Activated CD8-positive, alpha-beta T cell treated with anti-CD3 and anti-CD28 coated beads, Interleukin-2, amount 10 ng/mL, durations not matched to agents 7 days and 5 days (primary cell): Measurements from ENCODE around the gene PDIK1L. TPM values are rescaled to one million over a fixed set of nuclear protein-coding genes. Genes with fewer than 3 reads are reported as not detected.

ENCODE experiments used
- ATAC-seq: fragments of 150-1000 bp; cut with Tn5 transposase; one replicate; pipeline ENCODE4 v1.10.0; 2021; ENCODE audit warnings: moderate library complexity
- CTCF ChIA-PET: fragments of 350-600 bp; sonication (Branson Sonifier 250); formaldehyde crosslinking; loops from one replicate; lab custom pipeline; 2021; ENCODE audit warnings: antibody characterized with exemption; lab: Charles Lee
- POLR2A ChIA-PET: fragments of 350-600 bp; sonication (Branson Sonifier 250); formaldehyde crosslinking; loops from one replicate; lab custom pipeline; 2021; ENCODE audit warnings: antibody characterized with exemption; lab: Charles Lee
- DNase-seq: peaks from one replicate; pipeline ENCODE4 v3.0.0-alpha.2; 2020
- H3K27ac Mint-ChIP-seq: one replicate; pipeline ENCODE4 v1.8.0; 2021; ENCODE audit warnings: mild to moderate bottlenecking, mixed read lengths
- H3K27me3 Mint-ChIP-seq: one replicate; pipeline ENCODE4 v1.8.0; 2021; ENCODE audit warnings: low read depth, mixed read lengths
- H3K36me3 Mint-ChIP-seq: one replicate; pipeline ENCODE4 v1.8.0; 2021; ENCODE audit warnings: low read depth, mixed read lengths
- H3K4me1 Mint-ChIP-seq: one replicate; pipeline ENCODE4 v1.8.0; 2021; ENCODE audit warnings: low read depth, mixed read lengths
- H3K4me3 Mint-ChIP-seq: one replicate; pipeline ENCODE4 v1.8.0; 2021; ENCODE audit warnings: mild to moderate bottlenecking, mixed read lengths
- H3K9me3 Mint-ChIP-seq: one replicate; pipeline ENCODE4 v1.8.0; 2022; ENCODE audit warnings: mixed read lengths; ENCODE audit not compliant: insufficient read depth
- total RNA-seq, 2 experiments: library from RNA; stranded (reverse); gene quantifications; one replicate each; pipeline ENCODE4 v1.2.3, GENCODE V29; 2021

PDIK1L gene
- total RNA-seq, 2 experiments from 2014 or later, result 21.3 to 25.4 TPM

GRCh38 chr1:26156285-26157038 lies 44.8 kb downstream of the PDIK1L start:
- H3K9me3 Mint-ChIP-seq, result no peaks in the 10 kb centered on the region
- ATAC-seq (no peak), DNase-seq (no peak)
- peaks cover 33% of the 10 kb centered on the region for H3K27me3 Mint-ChIP-seq
- CTCF ChIA-PET, result interaction anchor here (0.7 to 5.7 kb wide), 8 partner anchors 11 to 261 kb away, joined by 3 to 43 read pairs (median 5); partner anchors contain the start of genes C1orf232 and ZNF593
- POLR2A ChIA-PET, result interaction anchor here (0.8 kb wide), 1 partner anchor 14 kb away, joined by 3 read pairs; no protein-coding TSS in a partner anchor
- H3K4me1 Mint-ChIP-seq, result peaks cover 7% of the 10 kb centered on the region
- no peak overlapping the region for H3K27ac Mint-ChIP-seq
- H3K36me3 Mint-ChIP-seq, result no peaks in the 10 kb centered on the region
- H3K4me3 Mint-ChIP-seq, result no peak overlapping the region

GRCh38 chr1:26158271-26158907 lies 46.8 kb downstream of the PDIK1L start:
- Mint-ChIP-seq H3K27me3 (peaks cover 35% of the 10 kb centered on the region), H3K27ac (no peak overlapping the region), H3K4me1 (peaks cover 11% of the 10 kb centered on the region), H3K36me3 (no peaks in the 10 kb centered on the region), H3K9me3 (no peaks in the 10 kb centered on the region), H3K4me3 (no peak overlapping the region)
- CTCF ChIA-PET, result interaction anchor here (1.5 to 5.7 kb wide), 4 partner anchors 11 to 124 kb away, joined by 3 to 43 read pairs (median 17); partner anchors contain the start of genes C1orf232, CEP85 and ZNF593
- POLR2A ChIA-PET, result interaction anchor here (0.6 to 1.2 kb wide), 2 partner anchors 11 to 717 kb away, joined by 3 read pairs; partner anchors contain the start of gene ZNF593
- ATAC-seq, result no peak
- no peak for DNase-seq

- ATAC-seq (no peak), DNase-seq (no peak)
- ChIA-PET POLR2A (no interaction called here), CTCF (interaction anchor here (2.0 to 5.7 kb wide), 2 partner anchors 10 to 75 kb away, joined by 6 to 28 read pairs; partner anchors contain the start of genes C1orf232, CEP85 and ZNF593)
- no peaks in the 10 kb centered on the region for H3K9me3 Mint-ChIP-seq
- H3K27me3 Mint-ChIP-seq, result peaks cover 36% of the 10 kb centered on the region
- H3K4me3 Mint-ChIP-seq, result no peak within 1 kb of the TSS
- H3K27ac Mint-ChIP-seq, result no peak within 1 kb of the TSS
- H3K36me3 Mint-ChIP-seq, result no peaks in the 10 kb centered on the region
- peaks cover 14% of the 10 kb centered on the region for H3K4me1 Mint-ChIP-seq
These were observed 47.5 kb downstream of the PDIK1L start, which contains the start of gene FAM110D for GRCh38 chr1:26158908-26159742. Gene FAM110D, plus strand, starts transcription at chr1:26159079. Its CDS starts 2,213 bp downstream, at chr1:26161292.

GRCh38 chr1:26159743-26160039 lies 48.1 kb downstream of the PDIK1L start:
- ChIA-PET POLR2A (no interaction called here), CTCF (interaction anchor here (5.7 kb wide), 1 partner anchor 10 kb away, joined by 28 read pairs; the partner anchor contains the start of genes C1orf232 and ZNF593)
- H3K4me3 Mint-ChIP-seq, result no peak overlapping the region
- H3K9me3 Mint-ChIP-seq, result no peaks in the 10 kb centered on the region
- ATAC-seq (no peak), DNase-seq (no peak)
- H3K36me3 Mint-ChIP-seq, result no peaks in the 10 kb centered on the region
- H3K27me3 Mint-ChIP-seq, result peaks cover 36% of the 10 kb centered on the region
- no peak overlapping the region for H3K27ac Mint-ChIP-seq
- peaks cover 17% of the 10 kb centered on the region for H3K4me1 Mint-ChIP-seq

GRCh38 chr1:26160527-26161414 lies 49.1 kb downstream of the PDIK1L start:
- DNase-seq, result no peak
- Mint-ChIP-seq H3K27me3 (peaks cover 33% of the 10 kb centered on the region), H3K9me3 (no peaks in the 10 kb centered on the region), H3K27ac (no peak overlapping the region), H3K4me3 (no peak overlapping the region), H3K4me1 (peaks cover 19% of the 10 kb centered on the region), H3K36me3 (no peaks in the 10 kb centered on the region)
- ATAC-seq, result no peak
- ChIA-PET POLR2A (no interaction called here), CTCF (interaction anchor here (0.9 to 1.8 kb wide), 4 partner anchors 9 to 37 kb away, joined by 3 to 5 read pairs (median 4); partner anchors contain the start of gene ZNF593)

- Mint-ChIP-seq H3K9me3 (no peaks in the 10 kb centered on the region), H3K27ac (no peak overlapping the region), H3K4me1 (peaks cover 20% of the 10 kb centered on the region), H3K36me3 (no peaks in the 10 kb centered on the region), H3K4me3 (peak overlapping the region; percentile 53), H3K27me3 (peaks cover 33% of the 10 kb centered on the region)
- ChIA-PET CTCF (interaction anchor here (0.9 to 1.8 kb wide), 6 partner anchors 8 to 59 kb away, joined by 3 to 5 read pairs (median 4); partner anchors contain the start of gene ZNF593), POLR2A (no interaction called here)
- DNase-seq (peak; percentile 58), ATAC-seq (peak; percentile 69)
These were observed 50.0 kb downstream of the PDIK1L start for GRCh38 chr1:26161415-26162219.

- Mint-ChIP-seq H3K27ac (no peak overlapping the region), H3K4me1 (peaks cover 21% of the 10 kb centered on the region), H3K4me3 (peak overlapping the region; percentile 53), H3K27me3 (peaks cover 36% of the 10 kb centered on the region), H3K9me3 (no peaks in the 10 kb centered on the region), H3K36me3 (no peaks in the 10 kb centered on the region)
- ChIA-PET POLR2A (no interaction called here), CTCF (interaction anchor here (0.9 to 1.8 kb wide), 6 partner anchors 8 to 255 kb away, joined by 3 to 5 read pairs (median 4); partner anchors contain the start of gene ZNF593)
- ATAC-seq (no peak), DNase-seq (no peak)
These were observed 50.6 kb downstream of the PDIK1L start for GRCh38 chr1:26162220-26162709.

GRCh38 chr1:26163684-26164035 lies 52.0 kb downstream of the PDIK1L start:
- POLR2A ChIA-PET, result no interaction called here
- no peak for DNase-seq
- Mint-ChIP-seq H3K27me3 (peaks cover 30% of the 10 kb centered on the region), H3K4me3 (no peak overlapping the region), H3K9me3 (no peaks in the 10 kb centered on the region), H3K4me1 (peaks cover 21% of the 10 kb centered on the region), H3K36me3 (no peaks in the 10 kb centered on the region), H3K27ac (no peak overlapping the region)
- ATAC-seq, result no peak
- CTCF ChIA-PET, result interaction anchor here (0.8 to 1.3 kb wide), 3 partner anchors 15 to 72 kb away, joined by 3 to 5 read pairs (median 4); no protein-coding TSS in a partner anchor

GRCh38 chr1:26164036-26164860 lies 52.6 kb downstream of the PDIK1L start:
- CTCF ChIA-PET, result interaction anchor here (0.8 to 1.8 kb wide), 4 partner anchors 15 to 71 kb away, joined by 3 to 5 read pairs (median 4); no protein-coding TSS in a partner anchor
- Mint-ChIP-seq H3K4me3 (peak overlapping the region; percentile 15), H3K27me3 (peaks cover 30% of the 10 kb centered on the region), H3K36me3 (no peaks in the 10 kb centered on the region), H3K9me3 (no peaks in the 10 kb centered on the region), H3K4me1 (peaks cover 22% of the 10 kb centered on the region), H3K27ac (no peak overlapping the region)
- ATAC-seq, result peak; percentile 71
- DNase-seq, result peak; percentile 55
- POLR2A ChIA-PET, result no interaction called here
